Peyer's patch (tissue), 4 donors: ENCODE data around the gene SUCLG2. TPM values are rescaled to one million over a fixed set of nuclear protein-coding genes. Genes with fewer than 3 reads are reported as not detected.

ENCODE experiments used
- DNase-seq, 3 donors: peaks; one replicate each; pipeline ENCODE4 v3.0.0-alpha.2; 2017 to 2019
- H3K27ac ChIP-seq, 4 donors: fragments of 200-600 bp; sonication (generic); one replicate each; pipeline ENCODE4 v1.5.1; 2016 to 2019
- H3K27me3 ChIP-seq, 2 donors: fragments of 200-600 bp; sonication (generic); one replicate each; pipeline ENCODE4 v1.5.1; 2019
- H3K36me3 ChIP-seq, 3 donors: fragments of 200-600 bp; sonication (generic); one replicate each; pipeline ENCODE4 v1.5.1; 2016 to 2019
- H3K4me1 ChIP-seq, 4 donors: fragments of 200-600 bp; sonication (generic); one replicate each; pipeline ENCODE4 v1.5.1; 2016 to 2019
- H3K4me3 ChIP-seq, 4 donors: fragments of 200-600 bp; sonication (generic); 1 replicate in 3 of 4; 2 replicates in 1 of 4; pipeline ENCODE4 v1.5.1; 2016 to 2019; ENCODE audit warnings: mild to moderate bottlenecking in 1 of 4
- H3K9me3 ChIP-seq, 4 donors: fragments of 200-600 bp; sonication (generic); one replicate each; pipeline ENCODE4 v1.5.1; 2016 to 2019; ENCODE audit warnings: mild to moderate bottlenecking in 1 of 4
- POLR2A ChIP-seq, 2 donors: fragments of 450-650 bp; IDR thresholded peaks; one replicate each; pipeline ENCODE4 v1.5.1; 2017; ENCODE audit warnings: antibody characterized with exemption in 2 of 2, mild to moderate bottlenecking in 2 of 2, moderate library complexity in 2 of 2
- total RNA-seq, 4 donors: library from RNA; depleted of rRNA; stranded (reverse); fragments of >200 nt; gene quantifications; one replicate each; pipeline ENCODE4 v1.1.0, GENCODE V29; 2016
- TF ChIP-seq, protein P1 (sequence below), 6 experiments: fragments of 450-650 bp in 4 of 6; fragments of 200-600 bp in 2 of 6; sonication (generic) in 1 of 6; IDR thresholded peaks; one replicate each; pipeline ENCODE4 v1.5.1; 2017 to 2019; ENCODE audit warnings: antibody characterized with exemption in 6 of 6, mild to moderate bottlenecking in 3 of 6, moderate library complexity in 1 of 6

SUCLG2 gene
- total RNA-seq, 4 donors from 2014 or later: 99.0 to 116 (median 103) TPM

DNA sequence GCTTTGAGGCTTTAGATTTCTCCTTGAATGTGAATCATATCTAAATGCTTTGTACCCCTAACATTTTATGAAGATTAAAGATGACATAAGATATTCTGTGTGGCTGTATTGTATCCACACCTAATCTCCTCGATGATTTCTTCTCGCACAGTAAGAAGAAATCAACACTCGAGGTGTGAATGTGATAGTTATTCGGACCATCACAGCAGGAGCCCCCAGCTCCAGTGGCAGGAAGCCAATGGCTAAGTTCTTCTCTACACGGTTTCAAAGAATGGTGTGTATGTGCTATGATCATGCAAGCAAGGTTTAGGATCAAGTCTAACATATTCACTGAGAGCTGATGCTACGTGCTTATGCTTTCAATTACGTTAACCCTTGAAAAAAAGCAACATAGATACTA is 271.0 kb downstream of the SUCLG2 start:
- no peak overlapping the region for H3K27ac ChIP-seq
- no peak overlapping the region for H3K4me3 ChIP-seq
- no peaks in the 10 kb centered on the region for H3K9me3 ChIP-seq
- H3K27me3 ChIP-seq: no peaks in the 10 kb centered on the region
- no peak for DNase-seq
- no peaks in the 10 kb centered on the region for H3K4me1 ChIP-seq
- no peak for TF ChIP-seq POLR2A (IDR thresholded peaks at IDR 0.05)
- TF ChIP-seq, protein P1, sequence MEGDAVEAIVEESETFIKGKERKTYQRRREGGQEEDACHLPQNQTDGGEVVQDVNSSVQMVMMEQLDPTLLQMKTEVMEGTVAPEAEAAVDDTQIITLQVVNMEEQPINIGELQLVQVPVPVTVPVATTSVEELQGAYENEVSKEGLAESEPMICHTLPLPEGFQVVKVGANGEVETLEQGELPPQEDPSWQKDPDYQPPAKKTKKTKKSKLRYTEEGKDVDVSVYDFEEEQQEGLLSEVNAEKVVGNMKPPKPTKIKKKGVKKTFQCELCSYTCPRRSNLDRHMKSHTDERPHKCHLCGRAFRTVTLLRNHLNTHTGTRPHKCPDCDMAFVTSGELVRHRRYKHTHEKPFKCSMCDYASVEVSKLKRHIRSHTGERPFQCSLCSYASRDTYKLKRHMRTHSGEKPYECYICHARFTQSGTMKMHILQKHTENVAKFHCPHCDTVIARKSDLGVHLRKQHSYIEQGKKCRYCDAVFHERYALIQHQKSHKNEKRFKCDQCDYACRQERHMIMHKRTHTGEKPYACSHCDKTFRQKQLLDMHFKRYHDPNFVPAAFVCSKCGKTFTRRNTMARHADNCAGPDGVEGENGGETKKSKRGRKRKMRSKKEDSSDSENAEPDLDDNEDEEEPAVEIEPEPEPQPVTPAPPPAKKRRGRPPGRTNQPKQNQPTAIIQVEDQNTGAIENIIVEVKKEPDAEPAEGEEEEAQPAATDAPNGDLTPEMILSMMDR (IDR thresholded peaks at IDR 0.05): no peak
- no peaks in the 10 kb centered on the region for H3K36me3 ChIP-seq

DNA sequence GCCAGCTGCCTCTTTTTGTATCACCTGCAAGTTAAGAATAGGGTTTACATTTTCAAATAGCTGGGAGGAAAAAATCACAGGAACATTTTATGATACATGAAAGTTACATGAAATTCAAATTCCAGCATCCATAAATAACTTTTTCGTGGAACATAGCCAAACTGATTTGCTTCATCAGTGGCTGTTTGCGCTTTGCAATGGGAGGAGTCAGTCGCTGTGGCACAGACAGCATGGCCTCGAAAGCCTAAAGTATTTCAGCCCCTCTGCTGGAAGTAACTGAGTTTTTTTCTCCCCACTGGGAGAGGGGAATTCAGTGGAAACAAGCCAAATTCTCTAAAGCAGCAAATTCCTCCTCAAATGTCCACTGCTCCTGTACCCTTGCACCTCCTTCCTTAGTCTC is 271.9 kb downstream of the SUCLG2 start:
- no peak for DNase-seq
- no peak overlapping the region for H3K4me3 ChIP-seq
- no peak for TF ChIP-seq POLR2A (IDR thresholded peaks at IDR 0.05)
- TF ChIP-seq, protein P1 (IDR thresholded peaks at IDR 0.05): no peak
- no peaks in the 10 kb centered on the region for H3K4me1 ChIP-seq
- no peaks in the 10 kb centered on the region for H3K36me3 ChIP-seq
- H3K9me3 ChIP-seq: no peaks in the 10 kb centered on the region
- no peak overlapping the region for H3K27ac ChIP-seq
- H3K27me3 ChIP-seq: no peaks in the 10 kb centered on the region

DNA sequence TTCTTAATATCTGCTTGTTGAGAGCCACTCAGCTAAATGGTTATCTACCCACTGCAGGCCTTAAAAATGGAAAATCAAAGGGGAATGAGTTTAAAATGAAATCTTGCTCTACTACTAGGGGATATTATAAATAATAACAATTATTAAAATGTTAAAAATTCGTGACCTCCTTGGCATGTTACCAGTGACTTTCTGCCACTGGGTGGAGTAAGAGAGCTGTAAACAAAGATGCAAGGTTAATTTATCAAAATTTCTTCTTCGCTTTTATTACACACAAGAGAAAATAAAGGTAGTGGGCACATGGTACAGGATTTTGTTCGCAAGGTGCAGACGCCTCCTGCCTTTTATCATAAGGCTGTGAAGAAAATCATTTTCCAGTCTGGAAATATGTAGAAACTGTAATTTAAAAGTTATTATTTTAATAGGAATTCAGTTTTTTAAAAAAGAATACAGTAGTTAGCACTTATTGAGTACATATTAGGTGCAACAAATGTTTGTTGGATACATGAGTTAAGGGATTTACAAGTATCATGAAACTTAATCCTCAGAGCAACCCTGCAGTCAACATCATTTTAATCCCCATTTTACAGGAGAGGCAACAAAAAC is 272.6 kb downstream of the SUCLG2 start:
- no peaks in the 10 kb centered on the region for H3K4me1 ChIP-seq
- no peak for TF ChIP-seq POLR2A (IDR thresholded peaks at IDR 0.05)
- TF ChIP-seq, protein P1 (IDR thresholded peaks at IDR 0.05): peak; percentile 19 to 73 (median 60)
- H3K27me3 ChIP-seq: no peaks in the 10 kb centered on the region
- H3K9me3 ChIP-seq: no peaks in the 10 kb centered on the region
- DNase-seq: no peak
- H3K36me3 ChIP-seq: no peaks in the 10 kb centered on the region
- H3K27ac ChIP-seq: no peak overlapping the region
- H3K4me3 ChIP-seq: no peak overlapping the region

DNA sequence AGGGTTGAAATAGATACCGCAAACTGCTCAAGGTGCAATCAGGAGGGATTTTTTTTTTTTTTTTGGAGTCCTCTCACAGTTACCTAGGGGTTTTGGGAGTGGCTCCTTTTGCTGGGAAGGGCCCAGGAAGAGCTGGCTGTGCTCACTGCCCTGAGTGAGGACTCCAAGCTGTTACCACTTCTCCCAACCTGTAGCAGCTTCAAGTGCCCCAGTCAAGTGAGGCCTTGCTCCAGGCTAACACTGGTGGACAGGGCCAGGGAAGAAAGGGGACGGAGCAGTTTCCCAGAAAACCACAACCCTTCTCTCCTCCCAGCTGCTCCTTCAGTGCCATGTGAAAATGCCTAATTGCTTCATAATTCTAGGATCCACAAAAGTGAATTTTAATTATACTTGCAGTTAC is 274.3 kb downstream of the SUCLG2 start:
- Histone ChIP-seq H3K27ac (no peak overlapping the region), H3K27me3 (no peaks in the 10 kb centered on the region), H3K9me3 (no peaks in the 10 kb centered on the region), H3K4me3 (no peak overlapping the region), H3K4me1 (no peaks in the 10 kb centered on the region), H3K36me3 (no peaks in the 10 kb centered on the region)
- no peak for TF ChIP-seq POLR2A (IDR thresholded peaks at IDR 0.05)
- TF ChIP-seq, protein P1 (IDR thresholded peaks at IDR 0.05): no peak
- DNase-seq: no peak

DNA sequence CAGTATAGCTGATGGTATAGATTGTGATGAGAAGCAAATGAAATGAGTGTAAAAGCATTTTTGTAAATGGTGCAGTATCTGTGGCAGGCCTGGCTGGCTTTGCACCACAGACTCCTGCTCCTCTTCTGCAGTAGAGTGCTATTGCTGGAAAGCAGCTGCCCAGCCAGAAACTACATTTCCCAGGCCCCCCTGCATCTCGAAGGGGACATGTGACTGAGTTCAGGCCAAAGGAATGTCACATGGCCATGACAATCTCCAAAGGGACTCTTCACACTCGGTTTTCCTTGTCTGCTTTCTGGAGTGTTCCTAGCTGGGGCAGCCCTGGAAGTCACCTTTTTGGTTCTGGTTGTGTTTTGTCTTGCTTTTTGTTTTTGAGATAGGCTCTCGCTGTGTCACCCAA is 277.1 kb downstream of the SUCLG2 start:
- Histone ChIP-seq H3K27ac (no peak overlapping the region), H3K9me3 (no peaks in the 10 kb centered on the region), H3K36me3 (no peaks in the 10 kb centered on the region), H3K27me3 (no peaks in the 10 kb centered on the region), H3K4me3 (no peak overlapping the region), H3K4me1 (no peaks in the 10 kb centered on the region)
- TF ChIP-seq, protein P1 (IDR thresholded peaks at IDR 0.05): no peak
- TF ChIP-seq POLR2A (IDR thresholded peaks at IDR 0.05): no peak
- DNase-seq: no peak

DNA sequence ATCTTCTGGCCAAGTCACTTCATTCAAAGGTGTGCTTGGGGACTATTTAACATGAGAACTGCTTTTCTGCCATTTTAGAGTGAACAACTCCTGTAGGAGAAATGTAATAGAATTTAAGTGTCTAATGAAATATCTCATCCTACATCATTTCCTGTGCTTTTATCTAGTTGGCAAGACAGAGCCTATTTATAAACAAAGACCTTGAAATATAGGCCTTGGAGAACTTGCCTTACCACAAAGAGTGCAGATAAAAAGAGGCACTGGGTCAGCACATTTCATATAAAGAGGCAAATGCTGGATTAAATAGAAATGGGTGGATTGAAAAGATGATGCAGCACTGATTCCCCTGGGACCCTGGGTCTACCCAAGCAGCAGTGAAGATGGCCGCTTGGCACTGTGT is 278.0 kb downstream of the SUCLG2 start:
- H3K27me3 ChIP-seq: no peaks in the 10 kb centered on the region
- no peak for DNase-seq
- TF ChIP-seq POLR2A (IDR thresholded peaks at IDR 0.05): no peak
- TF ChIP-seq, protein P1 (IDR thresholded peaks at IDR 0.05): no peak
- no peak overlapping the region for H3K4me3 ChIP-seq
- no peak overlapping the region for H3K27ac ChIP-seq
- H3K36me3 ChIP-seq: no peaks in the 10 kb centered on the region
- H3K9me3 ChIP-seq: no peaks in the 10 kb centered on the region
- H3K4me1 ChIP-seq: no peaks in the 10 kb centered on the region
